Neural cell (in vitro differentiated cells): ENCODE measurements around the gene EYA3. TPM values are rescaled to one million over a fixed set of nuclear protein-coding genes. Genes with fewer than 3 reads are reported as not detected.

Experiments
- H2AFZ ChIP-seq: fragments of 200-600, 300-800 bp; sonication (generic), shearing (Covaris generic); 2 replicates; pipeline ENCODE4 v1.6.0; 2014; ENCODE audit warnings: low read depth, mild to moderate bottlenecking, antibody characterized with exemption, low read length, moderate library complexity
- H3F3A ChIP-seq: fragments of 200-600 bp; shearing (Covaris generic); 2 replicates; pipeline ENCODE4 v1.6.1; 2016; ENCODE audit warnings: mild to moderate bottlenecking, moderate library complexity, mixed read lengths, antibody characterized with exemption, low read length; ENCODE audit not compliant: insufficient read depth, poor library complexity, severe bottlenecking
- H3K27ac ChIP-seq: fragments of 200-600, 300-800 bp; sonication (generic), shearing (Covaris generic); 2 replicates; pipeline ENCODE4 v1.5.1; 2014; ENCODE audit warnings: mild to moderate bottlenecking, low read length, moderate library complexity
- H3K27me3 ChIP-seq: fragments of 300-800, 200-600 bp; sonication (generic), shearing (Covaris generic); 2 replicates; pipeline ENCODE4 v1.6.0; 2014; ENCODE audit warnings: mild to moderate bottlenecking, low read depth, low read length, moderate library complexity; ENCODE audit not compliant: insufficient read depth
- H3K36me3 ChIP-seq: fragments of 300-800, 200-600 bp; sonication (generic), shearing (Covaris generic); 2 replicates; pipeline ENCODE4 v1.5.1; 2014; ENCODE audit warnings: mild to moderate bottlenecking, antibody characterized with exemption, low read length, moderate library complexity; ENCODE audit not compliant: insufficient read depth
- H3K4me2 ChIP-seq: fragments of 300-800, 200-600 bp; sonication (generic), shearing (Covaris generic); 2 replicates; pipeline ENCODE4 v1.6.0; 2014; ENCODE audit warnings: mild to moderate bottlenecking, low read length
- H3K4me3 ChIP-seq: fragments of 300-800, 200-600 bp; sonication (generic), shearing (Covaris generic); 2 replicates; pipeline ENCODE4 v1.5.1; 2014; ENCODE audit warnings: mild to moderate bottlenecking, low read length, moderate library complexity
- H3K79me2 ChIP-seq: fragments of 200-600 bp; shearing (Covaris generic); replicated peaks from 2 replicates; pipeline ENCODE4 v1.6.0; 2014; ENCODE audit warnings: mild to moderate bottlenecking, low read length, moderate library complexity; ENCODE audit not compliant: insufficient read depth
- H3K9ac ChIP-seq: fragments of 300-800, 200-600 bp; sonication (generic), shearing (Covaris generic); 2 replicates; pipeline ENCODE4 v1.6.1; 2016; ENCODE audit warnings: mild to moderate bottlenecking, low read length, mixed read lengths
- H3K9me2 ChIP-seq: fragments of 200-600 bp; shearing (Covaris generic); 2 replicates; pipeline ENCODE4 v1.6.1; 2016; ENCODE audit warnings: mild to moderate bottlenecking, low read length, mixed read lengths; ENCODE audit not compliant: insufficient read depth
- H3K9me3 ChIP-seq: fragments of 200-600, 300-800 bp; sonication (generic), shearing (Covaris generic); 2 replicates; pipeline ENCODE4 v1.6.1; 2016; ENCODE audit warnings: mild to moderate bottlenecking, mixed run types, low read length, moderate library complexity, mixed read lengths
- H4K20me1 ChIP-seq: fragments of 200-600 bp; shearing (Covaris generic); 2 replicates; pipeline ENCODE4 v1.6.1; 2016; ENCODE audit warnings: mild to moderate bottlenecking, mixed run types; ENCODE audit not compliant: insufficient read depth
- EP300 ChIP-seq: fragments of 450-650 bp; conservative IDR thresholded peaks from 2 replicates; pipeline ENCODE4 v1.6.1; 2014; ENCODE audit warnings: antibody characterized with exemption, mild to moderate bottlenecking, moderate library complexity; ENCODE audit not compliant: poor library complexity, severe bottlenecking
- EZH2 ChIP-seq: fragments of 200-600, 300-800 bp; shearing (Covaris generic), sonication (generic); IDR thresholded peaks from 2 replicates; pipeline ENCODE4 v1.6.1; 2014; ENCODE audit warnings: antibody characterized with exemption, low read length, borderline replicate concordance, mild to moderate bottlenecking; ENCODE audit not compliant: insufficient read depth, poor library complexity, severe bottlenecking
- MXI1 ChIP-seq: fragments of 450-650 bp; conservative IDR thresholded peaks from 2 replicates; pipeline ENCODE4 v1.6.1; 2014; ENCODE audit warnings: antibody characterized with exemption, mild to moderate bottlenecking; ENCODE audit not compliant: poor library complexity, severe bottlenecking
- POLR2AphosphoS5 ChIP-seq: IDR thresholded peaks from 2 replicates; pipeline ENCODE4 v1.6.1; 2012
- RAD21 ChIP-seq: fragments of 450-650 bp; conservative IDR thresholded peaks from 2 replicates; pipeline ENCODE4 v1.6.1; 2014; ENCODE audit warnings: antibody characterized with exemption, mild to moderate bottlenecking, moderate library complexity
- SMC3 ChIP-seq: fragments of 450-650 bp; conservative IDR thresholded peaks from 2 replicates; pipeline ENCODE4 v1.6.1; 2014; ENCODE audit warnings: antibody characterized with exemption, mild to moderate bottlenecking, moderate library complexity; ENCODE audit not compliant: poor library complexity
- TAF1 ChIP-seq: IDR thresholded peaks from 2 replicates; pipeline ENCODE4 v1.6.1; 2012; ENCODE audit warnings: low read depth
- polyA plus RNA-seq: library from polyadenylated mRNA; depleted of rRNA; stranded (reverse); fragments of >200 nt; gene quantifications from 2 replicates; pipeline ENCODE4 v1.2.3, GENCODE V29; 2014
- TF ChIP-seq, protein P1 (sequence below): fragments of 450-650 bp; IDR thresholded peaks from 2 replicates; pipeline ENCODE4 v1.5.1; 2014; ENCODE audit warnings: antibody characterized with exemption, mild to moderate bottlenecking, moderate library complexity; ENCODE audit not compliant: poor library complexity, severe bottlenecking
- TF ChIP-seq, protein P2 (sequence below): IDR thresholded peaks from 2 replicates; pipeline ENCODE4 v1.6.1; 2012; ENCODE audit warnings: borderline replicate concordance

The EYA3 gene
- polyA plus RNA-seq, 1 donor from 2014 or later, result 11.2 TPM

DNA sequence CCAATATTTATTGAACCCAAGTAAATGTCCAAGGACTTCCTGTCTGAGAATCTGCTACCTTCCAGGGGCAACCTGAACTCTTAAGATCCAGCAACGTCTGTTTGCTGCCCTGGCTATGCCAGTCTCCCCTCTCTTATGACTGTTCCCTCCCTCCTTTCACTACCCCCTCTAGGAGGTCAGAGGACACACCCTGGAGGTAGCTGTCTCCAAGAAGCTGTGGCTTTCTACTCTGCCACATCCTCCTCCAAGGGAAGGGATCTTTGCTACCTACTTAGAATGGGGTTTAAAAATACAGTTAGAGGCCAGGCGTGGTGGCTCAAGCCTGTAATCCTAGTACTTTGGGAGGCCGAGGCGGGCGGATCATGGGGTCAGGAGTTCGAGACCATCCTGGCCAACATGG lies 157.2 kb downstream of the EYA3 start:
- Histone ChIP-seq H4K20me1 (no peaks in the 10 kb centered on the region), H3K27ac (no peak overlapping the region)

DNA sequence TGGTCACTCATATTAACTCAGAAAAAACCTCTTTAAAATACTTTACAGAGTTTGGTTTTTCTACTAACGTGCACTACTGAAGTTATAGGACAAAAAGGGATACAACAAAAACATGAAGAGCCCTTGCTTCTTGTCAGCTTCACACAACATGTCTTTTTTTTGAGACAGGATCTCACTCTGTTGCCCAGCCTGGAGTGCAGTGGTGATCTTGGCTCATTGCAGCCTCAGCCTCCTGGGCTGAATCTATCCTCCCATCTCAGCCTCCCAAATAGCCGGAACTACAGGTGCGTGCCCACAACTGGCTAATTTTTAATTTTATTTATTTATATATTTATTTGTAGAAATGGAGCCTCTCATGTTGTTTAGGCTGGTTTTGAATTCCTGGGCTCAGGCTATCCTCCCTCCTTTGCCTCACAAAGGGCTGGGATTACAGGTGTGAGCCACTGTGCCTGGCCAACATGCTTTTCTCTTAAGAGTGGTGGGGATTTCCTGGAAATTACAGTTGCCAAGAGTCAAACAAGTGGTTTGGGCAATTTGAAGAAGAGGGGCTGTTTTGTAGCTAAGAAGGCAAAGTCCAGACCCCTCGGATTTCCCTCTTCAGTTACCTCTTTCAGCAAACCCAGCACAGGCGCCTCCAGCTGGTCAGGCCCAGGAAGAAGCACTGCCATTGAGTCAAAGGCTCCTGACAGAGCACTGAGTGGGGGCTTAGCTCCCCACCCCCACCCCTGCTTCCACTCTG lies 160.0 kb downstream of the EYA3 start:
- Histone ChIP-seq H3K9me3 (no peaks in the 10 kb centered on the region), H3K4me2 (no peak overlapping the region), H3K4me3 (no peak overlapping the region), H3K79me2 (no peaks in the 10 kb centered on the region), H3K9me2 (no peaks in the 10 kb centered on the region), H3K27ac (no peak overlapping the region), H2AFZ (no peak overlapping the region), H3F3A (no peaks in the 10 kb centered on the region), H3K9ac (no peak overlapping the region), H4K20me1 (no peaks in the 10 kb centered on the region), H3K27me3 (no peaks in the 10 kb centered on the region), H3K36me3 (no peaks in the 10 kb centered on the region)
- no peak for TF ChIP-seq EZH2
- no peak for TF ChIP-seq TAF1
- no peak for TF ChIP-seq POLR2AphosphoS5
- no peak for TF ChIP-seq SMC3
- TF ChIP-seq, protein P1, sequence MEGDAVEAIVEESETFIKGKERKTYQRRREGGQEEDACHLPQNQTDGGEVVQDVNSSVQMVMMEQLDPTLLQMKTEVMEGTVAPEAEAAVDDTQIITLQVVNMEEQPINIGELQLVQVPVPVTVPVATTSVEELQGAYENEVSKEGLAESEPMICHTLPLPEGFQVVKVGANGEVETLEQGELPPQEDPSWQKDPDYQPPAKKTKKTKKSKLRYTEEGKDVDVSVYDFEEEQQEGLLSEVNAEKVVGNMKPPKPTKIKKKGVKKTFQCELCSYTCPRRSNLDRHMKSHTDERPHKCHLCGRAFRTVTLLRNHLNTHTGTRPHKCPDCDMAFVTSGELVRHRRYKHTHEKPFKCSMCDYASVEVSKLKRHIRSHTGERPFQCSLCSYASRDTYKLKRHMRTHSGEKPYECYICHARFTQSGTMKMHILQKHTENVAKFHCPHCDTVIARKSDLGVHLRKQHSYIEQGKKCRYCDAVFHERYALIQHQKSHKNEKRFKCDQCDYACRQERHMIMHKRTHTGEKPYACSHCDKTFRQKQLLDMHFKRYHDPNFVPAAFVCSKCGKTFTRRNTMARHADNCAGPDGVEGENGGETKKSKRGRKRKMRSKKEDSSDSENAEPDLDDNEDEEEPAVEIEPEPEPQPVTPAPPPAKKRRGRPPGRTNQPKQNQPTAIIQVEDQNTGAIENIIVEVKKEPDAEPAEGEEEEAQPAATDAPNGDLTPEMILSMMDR, result no peak
- TF ChIP-seq MXI1, result no peak
- TF ChIP-seq, protein P2, sequence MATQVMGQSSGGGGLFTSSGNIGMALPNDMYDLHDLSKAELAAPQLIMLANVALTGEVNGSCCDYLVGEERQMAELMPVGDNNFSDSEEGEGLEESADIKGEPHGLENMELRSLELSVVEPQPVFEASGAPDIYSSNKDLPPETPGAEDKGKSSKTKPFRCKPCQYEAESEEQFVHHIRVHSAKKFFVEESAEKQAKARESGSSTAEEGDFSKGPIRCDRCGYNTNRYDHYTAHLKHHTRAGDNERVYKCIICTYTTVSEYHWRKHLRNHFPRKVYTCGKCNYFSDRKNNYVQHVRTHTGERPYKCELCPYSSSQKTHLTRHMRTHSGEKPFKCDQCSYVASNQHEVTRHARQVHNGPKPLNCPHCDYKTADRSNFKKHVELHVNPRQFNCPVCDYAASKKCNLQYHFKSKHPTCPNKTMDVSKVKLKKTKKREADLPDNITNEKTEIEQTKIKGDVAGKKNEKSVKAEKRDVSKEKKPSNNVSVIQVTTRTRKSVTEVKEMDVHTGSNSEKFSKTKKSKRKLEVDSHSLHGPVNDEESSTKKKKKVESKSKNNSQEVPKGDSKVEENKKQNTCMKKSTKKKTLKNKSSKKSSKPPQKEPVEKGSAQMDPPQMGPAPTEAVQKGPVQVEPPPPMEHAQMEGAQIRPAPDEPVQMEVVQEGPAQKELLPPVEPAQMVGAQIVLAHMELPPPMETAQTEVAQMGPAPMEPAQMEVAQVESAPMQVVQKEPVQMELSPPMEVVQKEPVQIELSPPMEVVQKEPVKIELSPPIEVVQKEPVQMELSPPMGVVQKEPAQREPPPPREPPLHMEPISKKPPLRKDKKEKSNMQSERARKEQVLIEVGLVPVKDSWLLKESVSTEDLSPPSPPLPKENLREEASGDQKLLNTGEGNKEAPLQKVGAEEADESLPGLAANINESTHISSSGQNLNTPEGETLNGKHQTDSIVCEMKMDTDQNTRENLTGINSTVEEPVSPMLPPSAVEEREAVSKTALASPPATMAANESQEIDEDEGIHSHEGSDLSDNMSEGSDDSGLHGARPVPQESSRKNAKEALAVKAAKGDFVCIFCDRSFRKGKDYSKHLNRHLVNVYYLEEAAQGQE, result no peak
- no peak for TF ChIP-seq RAD21
- no peak for TF ChIP-seq EP300

More for the DNA sequence above, 157.2 kb downstream of the EYA3 start:
- Histone ChIP-seq H3K79me2 (no peaks in the 10 kb centered on the region), H3K4me3 (no peak overlapping the region), H3K4me2 (no peak overlapping the region), H2AFZ (no peak overlapping the region), H3K36me3 (no peaks in the 10 kb centered on the region), H3K27me3 (peaks cover 10% of the 10 kb centered on the region), H3K9me3 (no peaks in the 10 kb centered on the region), H3K9ac (no peak overlapping the region), H3F3A (no peaks in the 10 kb centered on the region), H3K9me2 (no peaks in the 10 kb centered on the region)
- TF ChIP-seq POLR2AphosphoS5 (no peak), EZH2 (no peak), SMC3 (no peak), EP300 (no peak), TAF1 (no peak), MXI1 (no peak), RAD21 (no peak)
- TF ChIP-seq, protein P1, result no peak
- TF ChIP-seq, protein P2, result no peak
